HG02981 (cell line): ENCODE measurements around the gene OR52H1.
"Not testable (repeated sequence)": the region's sequence is repeated elsewhere in the genome, so short reads cannot be mapped to it uniquely, and the experiment has no call there.

Experiments used
- ATAC-seq: cut with Tn5 transposase; IDR thresholded peaks from one replicate; pipeline ENCODE4 v1.9.1; 2021; ENCODE audit warnings: mild to moderate bottlenecking, moderate library complexity; ENCODE audit not compliant: unreplicated experiment

Gene OR52H1

GRCh38 chr11:5548440-5548839 lies at the start of gene OR52H1:
TSS of gene OR52H1 (minus strand) at chr11:5548540. CDS start at chr11:5545505, 3,035 bp downstream.
- ATAC-seq, result no peak

GRCh38 chr11:5597953-5598352 lies 49.6 kb upstream of the OR52H1 start:
- no peak for ATAC-seq

- ATAC-seq, result peak; percentile 44
Measured at GRCh38 chr11:5596607-5597201, 48.4 kb upstream of the OR52H1 start, which contains the start of gene TRIM6. TSS of gene TRIM6 (plus strand) at chr11:5596637. CDS start at chr11:5596898, 261 bp downstream.

- ATAC-seq, result no peak
Measured at GRCh38 chr11:5593146-5593545, 44.8 kb upstream of the OR52H1 start.

- ATAC-seq, result no peak
Measured at GRCh38 chr11:5592615-5593014, 44.3 kb upstream of the OR52H1 start.

GRCh38 chr11:5591613-5592012 lies 43.3 kb upstream of the OR52H1 start:
- ATAC-seq, result no peak

GRCh38 chr11:5589906-5590305 lies 41.6 kb upstream of the OR52H1 start:
- not testable (repeated sequence) for ATAC-seq

GRCh38 chr11:5584458-5584857 lies 36.1 kb upstream of the OR52H1 start:
- ATAC-seq, result not testable (repeated sequence)

GRCh38 chr11:5581014-5581413 lies 32.7 kb upstream of the OR52H1 start:
- no peak for ATAC-seq

- no peak for ATAC-seq
Measured at GRCh38 chr11:5580577-5580976, 32.2 kb upstream of the OR52H1 start, which contains the start of gene OR52B6. TSS of gene OR52B6 (plus strand) at chr11:5580877. CDS start at chr11:5580877, 0 bp downstream.

- ATAC-seq, result no peak
Measured at GRCh38 chr11:5577101-5577500, 28.8 kb upstream of the OR52H1 start.

- no peak for ATAC-seq
Measured at GRCh38 chr11:5575152-5575551, 26.8 kb upstream of the OR52H1 start.

- ATAC-seq, result no peak
Measured at GRCh38 chr11:5574654-5575053, 26.3 kb upstream of the OR52H1 start.

GRCh38 chr11:5564259-5565019 lies 16.1 kb upstream of the OR52H1 start:
- ATAC-seq, result no peak

GRCh38 chr11:5557751-5558150 lies 9.4 kb upstream of the OR52H1 start:
- ATAC-seq, result no peak

- ATAC-seq, result no peak
Measured at GRCh38 chr11:5556596-5557188, 8.4 kb upstream of the OR52H1 start.

- no peak for ATAC-seq
Measured at GRCh38 chr11:5553343-5553742, 5.0 kb upstream of the OR52H1 start.

GRCh38 chr11:5550440-5551095 lies 2.2 kb upstream of the OR52H1 start:
- peak; percentile 73 for ATAC-seq

GRCh38 chr11:5547982-5548381 lies 358 bp downstream of the OR52H1 start:
- peak; percentile 55 for ATAC-seq

GRCh38 chr11:5546457-5546856 lies 1.9 kb downstream of the OR52H1 start:
- no peak for ATAC-seq

- no peak for ATAC-seq
Measured at GRCh38 chr11:5541427-5541826, 6.9 kb downstream of the OR52H1 start.
